GM21360 (cell line): ENCODE results near the gene TSPAN14.
A peak's percentile ranks its signal among the peaks of the same experiment; 100 is the strongest.
"Not testable (repeated sequence)": the region's sequence is repeated elsewhere in the genome, so short reads cannot be mapped to it uniquely, and the experiment has no call there.

ENCODE experiments used
- ATAC-seq: cut with Tn5 transposase; IDR thresholded peaks from one replicate; pipeline ENCODE4 v1.9.1; 2021; ENCODE audit warnings: mild to moderate bottlenecking, moderate library complexity; ENCODE audit not compliant: unreplicated experiment

The TSPAN14 gene, protein sequence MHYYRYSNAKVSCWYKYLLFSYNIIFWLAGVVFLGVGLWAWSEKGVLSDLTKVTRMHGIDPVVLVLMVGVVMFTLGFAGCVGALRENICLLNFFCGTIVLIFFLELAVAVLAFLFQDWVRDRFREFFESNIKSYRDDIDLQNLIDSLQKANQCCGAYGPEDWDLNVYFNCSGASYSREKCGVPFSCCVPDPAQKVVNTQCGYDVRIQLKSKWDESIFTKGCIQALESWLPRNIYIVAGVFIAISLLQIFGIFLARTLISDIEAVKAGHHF

DNA sequence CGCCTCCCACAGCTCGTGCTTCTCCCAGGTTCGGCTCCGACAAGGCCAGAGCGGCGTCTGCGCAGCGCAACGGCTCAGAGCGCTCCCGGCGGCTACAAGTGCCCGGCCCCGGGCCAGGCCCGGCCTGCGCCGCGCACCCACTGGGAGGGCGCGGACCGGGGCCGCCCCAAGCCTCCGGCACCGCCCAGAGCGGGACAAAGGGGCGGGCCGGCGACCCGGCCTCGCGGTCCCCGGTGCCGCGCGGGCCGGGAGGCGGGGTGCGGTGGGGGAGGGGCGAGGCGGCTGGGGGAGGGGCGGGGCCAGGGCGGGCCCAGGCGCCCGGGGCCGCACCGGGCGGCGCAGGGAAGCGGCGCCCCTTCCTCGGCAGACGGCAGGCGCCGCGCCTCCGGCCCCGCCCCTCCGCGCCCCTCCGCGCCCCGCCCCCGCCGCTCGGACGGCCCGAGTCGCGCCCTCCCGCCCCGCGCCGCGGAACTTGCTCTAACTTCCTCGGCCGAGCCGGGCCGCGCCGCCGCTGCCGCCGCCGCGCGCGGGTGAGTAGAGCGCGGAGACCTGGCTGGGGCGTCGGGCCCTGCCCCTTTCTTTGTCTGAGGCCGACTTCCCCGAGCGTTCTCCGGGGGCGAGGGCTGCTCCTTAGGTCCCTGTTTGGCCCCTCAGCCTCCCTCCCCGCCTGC lies at the start of gene TSPAN14:
Gene TSPAN14, plus strand, starts transcription at position 469 of the 671 bp plus-strand sequence. CDS start 34,924 bp downstream, outside the sequence.
- ATAC-seq: peak; percentile 63

DNA sequence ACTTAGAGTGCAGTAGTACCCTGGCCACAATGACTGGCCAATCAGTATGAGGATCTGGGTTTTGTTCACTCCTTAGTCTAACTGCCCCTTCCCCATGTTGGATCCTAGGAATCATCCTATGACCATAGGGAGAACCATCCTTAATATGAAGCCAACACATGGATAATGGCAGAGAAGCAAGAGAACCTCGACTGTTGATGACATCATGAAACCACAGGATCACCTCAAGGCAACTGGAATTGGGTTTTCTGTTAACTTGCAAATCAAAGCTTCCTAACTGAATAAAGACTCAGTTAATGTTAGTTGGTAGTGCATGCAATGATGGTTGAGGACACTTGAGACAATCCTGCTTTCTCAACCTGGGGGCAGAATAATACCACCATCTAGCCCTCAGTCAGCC lies 49.1 kb upstream of the TSPAN14 start:
- no peak for ATAC-seq

DNA sequence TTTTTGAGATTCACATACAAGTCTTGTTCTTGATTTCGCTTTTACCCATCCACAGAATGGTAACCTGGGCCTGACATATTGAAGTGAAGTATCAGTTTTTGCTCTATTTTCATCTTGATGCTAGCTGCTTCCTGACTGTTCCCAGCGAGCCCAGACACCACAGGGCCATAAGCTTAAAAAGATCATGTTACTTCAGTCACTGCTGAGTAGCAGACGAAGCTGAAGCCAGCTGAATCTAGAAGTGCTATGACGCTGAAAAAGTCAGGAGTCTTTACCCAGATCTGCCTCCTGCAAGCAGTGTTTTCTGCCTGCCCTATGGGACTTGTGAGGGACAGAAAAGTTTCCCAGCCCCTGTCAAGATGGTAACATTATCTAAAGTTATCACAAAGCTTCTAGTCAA lies 48.5 kb upstream of the TSPAN14 start:
- ATAC-seq: no peak

DNA sequence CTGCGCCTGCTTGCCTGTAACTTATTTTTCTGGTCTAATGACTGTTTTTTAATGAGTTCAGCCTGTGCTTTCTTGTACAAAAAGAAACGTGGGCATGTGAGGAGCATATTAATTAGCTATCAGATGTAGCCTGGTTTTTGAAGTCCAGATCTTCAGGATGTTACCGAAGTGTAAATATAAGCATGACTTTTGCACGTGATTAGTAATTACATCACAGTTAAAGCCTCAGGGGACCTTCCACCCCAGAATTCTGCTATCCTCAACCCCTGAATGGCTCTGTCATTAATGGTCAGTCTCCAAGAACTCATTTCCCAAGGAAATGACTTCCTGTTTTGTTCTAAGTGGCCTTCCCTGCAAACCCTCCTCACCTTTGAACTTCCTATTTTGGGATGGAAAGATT lies 47.9 kb upstream of the TSPAN14 start:
- ATAC-seq: no peak

DNA sequence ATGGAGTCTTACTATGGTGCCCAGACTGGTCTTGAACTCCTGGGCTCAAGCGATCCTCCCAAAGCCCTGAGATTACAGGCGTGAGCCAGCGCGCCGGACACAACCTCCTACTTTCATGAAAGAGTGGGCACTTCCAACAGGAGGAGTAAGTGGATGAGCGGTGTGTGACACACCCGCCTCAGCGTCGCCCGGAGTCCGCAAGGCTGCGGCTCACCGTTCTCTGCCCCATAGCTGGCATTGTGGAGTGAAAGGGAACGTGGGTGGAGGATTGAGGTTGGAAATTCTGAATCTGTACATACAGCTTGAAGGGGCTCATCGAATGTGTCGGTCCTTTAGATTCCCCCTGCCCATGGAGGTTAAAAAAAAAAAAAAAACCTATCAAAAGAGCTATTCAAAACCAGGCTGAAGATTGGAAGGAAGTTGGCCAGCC lies 46.3 kb upstream of the TSPAN14 start:
- peak; percentile 16 for ATAC-seq

DNA sequence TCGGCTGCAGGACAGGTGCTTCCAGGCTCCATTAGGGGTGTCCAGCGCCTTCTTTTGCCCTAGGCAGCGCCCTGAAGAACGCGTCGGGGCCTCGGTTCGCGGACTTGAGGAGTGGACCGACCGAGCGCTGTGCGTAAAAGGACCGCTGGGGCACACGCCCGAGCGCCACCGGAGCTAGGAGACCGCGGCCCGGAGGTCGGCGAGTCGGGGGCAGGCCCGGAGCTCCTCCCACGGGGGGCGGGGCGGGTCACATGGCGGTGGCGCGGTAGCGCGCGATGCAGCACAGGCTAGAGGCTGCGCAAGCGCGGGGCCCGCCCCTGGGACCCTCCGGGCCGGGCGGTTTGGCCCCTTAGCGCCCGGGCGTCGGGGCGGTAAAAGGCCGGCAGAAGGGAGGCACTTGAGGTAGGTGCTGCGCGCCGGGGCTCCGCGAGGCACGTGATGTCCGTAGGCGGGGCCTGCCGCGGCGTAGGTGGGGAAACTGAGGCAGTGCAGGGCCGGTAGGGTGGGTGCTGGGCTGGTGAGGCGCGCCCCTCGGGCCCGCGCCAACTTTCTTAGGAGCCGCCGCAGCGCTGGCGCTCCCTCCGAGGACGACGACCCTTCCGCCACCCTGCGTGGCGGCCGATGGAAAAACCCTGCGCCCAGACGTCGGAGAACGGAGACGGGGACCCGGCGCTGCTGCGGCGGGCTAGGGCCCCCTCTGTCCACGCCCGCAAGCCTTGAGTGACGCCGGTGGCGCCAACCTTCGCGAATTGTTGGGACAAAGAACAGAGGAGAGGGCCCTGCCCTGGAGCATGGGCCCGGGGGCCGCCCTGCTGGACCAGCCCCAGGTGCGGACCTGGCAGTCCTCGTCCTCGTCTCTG lies 45.6 kb upstream of the TSPAN14 start, which contains the start of gene PRXL2A:
Gene PRXL2A, plus strand, starts transcription at position 310 of the 860 bp plus-strand sequence. CDS start 11,917 bp downstream, outside the sequence.
- peak; percentile 94 for ATAC-seq

DNA sequence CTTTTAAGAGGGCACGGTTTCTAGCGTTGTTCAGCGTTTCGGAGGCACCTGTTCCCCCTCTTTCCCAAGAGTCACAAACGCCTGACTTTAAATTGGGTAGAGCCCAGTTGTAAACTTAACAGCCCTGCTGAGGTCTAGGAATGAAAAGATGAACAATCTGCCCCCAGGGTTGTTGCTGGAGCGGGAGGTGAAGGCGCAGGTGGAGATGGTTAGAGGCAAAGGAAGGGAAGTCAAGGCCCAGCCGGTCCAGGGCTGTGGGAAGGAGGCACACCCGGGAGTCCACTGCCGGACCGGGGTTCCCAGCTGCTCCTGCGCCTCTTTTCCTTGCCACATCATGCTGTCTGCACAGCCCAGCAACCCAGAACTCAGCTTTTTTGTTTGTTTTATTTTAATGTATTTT lies 45.0 kb upstream of the TSPAN14 start:
- no peak for ATAC-seq

DNA sequence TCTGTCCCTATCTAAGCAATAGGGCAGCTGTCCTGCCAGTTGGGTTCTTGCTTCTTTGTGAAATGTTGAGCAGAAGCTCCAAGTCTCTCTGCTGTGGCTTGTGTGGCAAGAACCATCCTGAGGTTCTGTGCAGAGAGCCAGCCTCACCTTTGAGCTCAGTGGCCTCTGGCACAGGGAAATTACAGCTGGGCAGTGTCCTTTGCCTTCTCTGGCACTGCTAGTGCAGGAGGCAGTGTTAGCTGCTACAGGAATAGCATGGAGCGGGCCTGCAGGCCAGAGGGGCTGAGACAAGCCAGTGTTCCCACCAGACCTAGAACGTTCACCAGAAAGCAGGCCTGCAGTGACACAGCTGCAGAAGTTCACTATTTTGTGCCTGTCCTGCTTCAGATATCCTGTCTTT lies 44.0 kb upstream of the TSPAN14 start:
- no peak for ATAC-seq

DNA sequence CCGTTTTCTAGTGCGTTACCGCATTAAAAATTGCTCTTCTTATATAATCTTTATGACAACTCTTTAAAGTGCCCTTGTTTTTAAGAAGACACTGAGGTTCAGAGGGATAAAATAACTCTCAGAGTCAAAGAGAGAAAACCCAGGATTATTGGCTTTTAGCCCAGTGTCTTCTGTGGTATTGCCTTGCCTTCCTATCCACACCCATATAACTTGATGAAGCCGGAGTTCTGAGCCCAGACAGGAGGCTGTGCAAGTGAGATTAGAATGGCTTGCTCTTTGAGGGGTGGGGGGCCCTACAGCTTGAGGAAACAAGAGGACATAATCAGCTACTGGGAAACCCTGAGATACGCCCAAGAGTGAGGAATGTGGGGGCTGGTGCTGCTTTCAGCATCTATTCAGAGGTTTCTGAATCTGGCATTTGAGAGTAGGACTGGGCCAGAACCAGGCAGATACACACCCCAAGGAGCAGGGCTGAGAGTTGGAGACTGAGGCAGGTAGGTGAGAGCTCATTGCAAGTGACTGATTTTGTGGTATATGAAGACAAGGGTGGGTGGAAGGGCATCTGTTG lies 43.4 kb upstream of the TSPAN14 start:
- ATAC-seq: no peak

DNA sequence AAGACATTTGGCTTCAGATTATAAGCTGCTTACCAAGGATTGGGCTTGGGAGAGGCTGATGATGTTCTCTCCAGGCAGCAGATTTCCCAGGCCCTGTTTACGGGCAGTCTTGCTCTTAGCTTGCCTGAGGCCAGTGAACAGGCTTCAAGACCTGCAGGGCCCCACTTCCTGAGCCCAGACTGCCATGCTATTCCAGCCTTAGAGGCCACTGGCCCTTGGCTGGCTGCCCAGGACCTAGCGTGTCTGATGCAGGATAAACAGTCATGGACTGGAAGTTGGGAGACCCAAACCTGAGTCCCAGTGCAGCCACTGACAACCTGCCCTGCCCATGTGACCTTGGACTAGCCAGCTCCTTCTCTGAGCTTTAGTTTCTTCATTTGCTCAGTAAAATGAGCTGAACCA lies 42.8 kb upstream of the TSPAN14 start:
- ATAC-seq: no peak

DNA sequence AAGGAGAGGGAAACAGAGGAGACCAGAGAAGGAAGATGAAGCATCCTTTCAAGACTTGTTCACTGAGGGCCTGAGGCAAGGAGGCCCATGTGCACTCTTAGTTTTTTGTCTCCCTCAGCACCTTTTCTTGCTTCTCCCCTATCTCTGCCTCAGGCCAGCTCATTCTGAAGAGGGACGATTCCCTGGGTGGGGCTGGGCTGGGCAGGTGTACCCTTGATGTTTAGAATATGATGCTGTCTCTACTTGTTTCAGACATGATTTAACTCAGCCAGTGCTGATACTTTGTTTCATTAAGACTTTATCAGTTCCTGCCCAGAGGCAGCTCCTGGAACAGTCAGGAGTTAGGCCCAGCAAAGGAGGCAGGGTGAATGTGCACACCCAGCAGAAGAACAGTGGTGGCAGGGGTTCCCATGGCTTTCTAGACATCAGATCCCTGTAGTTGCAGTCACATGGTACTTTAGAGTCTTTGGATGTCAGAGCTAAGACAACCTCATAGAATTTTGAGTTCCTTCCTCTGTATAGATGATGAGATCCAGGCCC lies 42.4 kb upstream of the TSPAN14 start:
- ATAC-seq: no peak

DNA sequence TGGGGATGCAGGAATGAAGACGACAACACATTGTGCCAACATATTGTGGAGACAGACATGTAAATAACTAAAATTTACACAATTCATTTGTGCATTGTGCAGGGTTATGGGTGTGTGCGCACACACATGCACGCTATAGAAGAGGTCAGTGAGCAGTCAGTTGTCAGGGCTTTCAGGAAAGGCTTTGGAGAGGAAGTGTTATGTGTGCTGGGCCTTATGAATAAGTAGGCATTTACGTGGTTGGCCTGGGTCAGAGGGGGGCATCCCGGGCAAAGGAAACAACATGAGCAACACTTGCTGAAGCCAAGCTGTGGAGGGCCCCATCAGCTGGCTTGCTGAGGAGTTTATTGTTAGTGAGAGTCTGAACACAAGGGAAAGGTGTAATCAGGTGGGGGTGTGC lies 41.6 kb upstream of the TSPAN14 start:
- ATAC-seq: no peak

DNA sequence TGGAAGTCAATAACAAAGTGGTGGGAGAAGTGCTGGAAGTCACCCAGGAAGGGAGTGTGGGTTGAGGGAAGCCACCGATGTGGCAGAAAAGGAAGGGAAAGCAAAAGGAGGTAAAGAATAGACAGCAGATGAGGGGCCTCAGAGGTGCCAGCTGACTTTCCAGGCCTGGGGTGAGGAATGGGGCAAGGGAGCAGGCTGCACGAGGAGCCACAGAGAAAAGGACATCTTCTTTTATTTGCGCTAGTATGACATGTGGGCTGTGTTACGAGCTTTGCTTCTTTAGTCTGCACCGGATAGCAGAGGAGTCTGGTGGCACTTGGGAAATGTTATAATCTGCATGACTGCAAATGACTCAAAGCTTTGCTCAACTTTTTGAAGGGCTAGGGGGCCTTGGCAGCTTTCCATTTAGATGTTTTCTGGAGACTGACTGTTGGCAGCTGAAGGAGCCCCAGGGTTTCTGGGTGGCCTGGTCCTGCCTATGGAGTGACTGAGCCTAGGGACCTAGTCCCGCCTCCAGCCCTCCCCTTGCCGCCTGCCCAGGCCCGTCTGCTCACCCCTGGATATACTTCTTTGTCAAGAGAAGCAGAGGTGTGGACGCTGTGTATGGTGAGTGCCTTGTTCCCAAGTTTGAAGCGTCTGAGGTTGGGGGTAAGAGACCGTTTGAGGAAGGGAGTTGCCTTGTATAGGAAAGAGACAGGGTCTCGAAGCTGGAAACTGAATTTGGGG lies 40.7 kb upstream of the TSPAN14 start:
- ATAC-seq: no peak

DNA sequence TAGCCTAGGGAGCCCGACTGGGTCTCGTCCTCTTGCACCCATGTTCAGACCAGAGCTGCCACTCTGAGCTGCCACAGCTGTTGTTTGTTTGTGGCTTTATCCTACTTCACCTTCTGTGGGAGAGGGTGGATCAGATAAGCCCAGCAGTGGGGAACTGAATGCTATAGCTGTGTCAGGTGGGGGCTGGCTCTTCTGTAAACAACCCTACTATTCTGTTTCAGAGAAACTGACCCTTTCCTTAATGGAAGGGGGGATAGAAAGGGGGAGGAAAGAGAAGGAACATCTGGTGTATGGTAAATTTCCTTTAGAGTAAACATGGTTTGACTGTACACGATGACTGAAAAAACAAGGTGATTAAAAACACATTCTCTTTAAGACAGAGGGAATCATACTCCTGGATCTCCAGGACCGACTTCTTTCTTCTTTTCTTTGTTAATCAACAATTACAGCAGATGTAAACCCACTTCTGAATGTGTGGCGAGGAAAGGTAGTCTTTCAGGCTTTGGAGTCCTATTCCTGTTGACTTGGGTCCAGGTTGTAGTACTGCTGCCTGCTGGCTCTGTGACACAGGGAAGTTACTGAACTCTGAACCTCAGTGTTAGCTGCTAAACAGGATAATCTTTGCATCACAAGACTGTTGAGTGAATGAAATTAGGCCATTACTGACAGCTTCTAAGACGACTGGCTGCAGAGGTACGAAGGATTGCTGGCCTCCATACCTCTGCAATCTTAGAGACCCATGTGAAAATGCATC lies 39.8 kb upstream of the TSPAN14 start:
- ATAC-seq: no peak

DNA sequence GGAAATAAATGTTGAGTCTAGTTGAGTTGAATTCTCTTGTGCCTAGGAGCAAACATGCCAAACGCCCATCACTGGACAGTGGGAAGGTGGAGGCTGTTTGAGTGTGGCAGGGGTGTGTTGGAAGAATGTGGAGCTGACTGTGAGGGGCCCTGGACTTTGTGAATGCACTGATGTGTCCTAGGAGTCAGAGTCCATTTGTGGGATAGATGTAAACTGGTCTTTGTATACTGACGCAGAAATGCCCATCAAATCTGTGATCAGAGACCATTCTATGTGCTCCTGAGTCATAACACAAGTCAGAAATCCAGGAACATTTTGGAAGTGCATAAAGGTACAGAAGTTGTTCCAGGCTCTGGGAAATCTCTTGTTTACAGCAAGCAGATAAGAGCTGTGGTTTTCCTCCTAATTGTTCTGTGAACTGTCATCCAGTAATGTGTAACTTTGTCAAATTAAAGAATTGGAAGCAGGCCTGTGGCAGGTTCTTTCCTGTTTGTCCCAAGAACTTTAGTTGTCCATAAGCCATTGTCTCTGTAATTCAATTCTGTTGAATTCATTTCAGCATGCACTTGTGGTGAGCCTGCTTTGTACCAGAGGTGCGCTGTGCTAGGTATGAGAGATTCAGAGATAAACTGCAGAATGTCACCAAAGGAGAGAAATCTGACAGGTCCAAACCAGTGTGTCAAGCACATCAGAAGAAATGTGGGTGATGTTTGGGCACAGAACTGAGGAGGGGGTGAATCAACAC lies 38.2 kb upstream of the TSPAN14 start:
- ATAC-seq: no peak

DNA sequence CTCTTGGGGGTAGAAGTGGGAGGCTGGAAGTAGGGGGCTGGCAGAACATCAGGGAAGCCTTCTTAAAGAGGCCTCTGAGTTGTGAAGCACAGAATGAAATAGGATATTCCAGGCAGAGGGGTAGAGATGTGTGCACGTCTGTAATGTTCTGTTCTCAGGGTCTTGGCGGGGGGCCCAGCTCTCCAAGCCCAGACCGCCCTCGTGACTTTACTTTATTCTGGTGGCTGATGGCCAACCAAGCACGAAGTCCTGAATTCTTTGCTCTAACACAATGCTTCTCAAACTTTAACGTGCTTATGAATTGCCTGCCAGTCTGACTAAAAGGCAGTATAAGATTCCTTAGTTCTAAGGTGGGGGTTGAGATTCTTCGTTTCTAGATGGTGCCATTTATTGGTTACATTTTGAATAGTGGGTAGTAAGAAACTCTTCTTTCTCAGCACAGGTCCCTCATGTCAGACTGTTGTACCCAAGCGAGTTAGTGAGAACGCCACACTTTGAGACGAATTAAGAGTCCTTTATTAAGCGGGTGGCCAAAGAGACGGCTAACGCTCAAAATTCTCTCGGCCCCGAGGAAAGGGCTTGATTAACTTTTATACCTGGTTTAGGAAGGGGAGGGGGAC lies 37.5 kb upstream of the TSPAN14 start:
- ATAC-seq: no peak

DNA sequence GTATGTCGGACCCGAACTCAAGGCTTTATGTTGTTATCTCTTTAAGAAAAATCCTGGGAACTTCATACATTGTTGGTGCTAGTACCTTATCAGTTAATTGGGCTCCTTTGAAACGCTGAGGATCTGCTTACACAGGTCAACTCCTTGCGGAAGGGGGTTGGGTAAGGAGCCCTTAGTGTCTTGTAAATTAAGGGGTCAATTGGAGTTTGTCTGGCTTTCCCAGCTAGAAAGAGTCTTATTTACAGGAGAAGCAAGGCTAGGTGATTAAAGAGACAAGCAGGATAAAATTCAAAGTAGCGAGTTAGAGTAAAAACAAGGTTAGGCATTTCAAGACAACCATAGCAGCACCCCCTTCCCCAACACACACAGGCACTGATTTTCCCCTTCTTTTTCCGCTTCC lies 36.9 kb upstream of the TSPAN14 start:
- ATAC-seq: not testable (repeated sequence)

DNA sequence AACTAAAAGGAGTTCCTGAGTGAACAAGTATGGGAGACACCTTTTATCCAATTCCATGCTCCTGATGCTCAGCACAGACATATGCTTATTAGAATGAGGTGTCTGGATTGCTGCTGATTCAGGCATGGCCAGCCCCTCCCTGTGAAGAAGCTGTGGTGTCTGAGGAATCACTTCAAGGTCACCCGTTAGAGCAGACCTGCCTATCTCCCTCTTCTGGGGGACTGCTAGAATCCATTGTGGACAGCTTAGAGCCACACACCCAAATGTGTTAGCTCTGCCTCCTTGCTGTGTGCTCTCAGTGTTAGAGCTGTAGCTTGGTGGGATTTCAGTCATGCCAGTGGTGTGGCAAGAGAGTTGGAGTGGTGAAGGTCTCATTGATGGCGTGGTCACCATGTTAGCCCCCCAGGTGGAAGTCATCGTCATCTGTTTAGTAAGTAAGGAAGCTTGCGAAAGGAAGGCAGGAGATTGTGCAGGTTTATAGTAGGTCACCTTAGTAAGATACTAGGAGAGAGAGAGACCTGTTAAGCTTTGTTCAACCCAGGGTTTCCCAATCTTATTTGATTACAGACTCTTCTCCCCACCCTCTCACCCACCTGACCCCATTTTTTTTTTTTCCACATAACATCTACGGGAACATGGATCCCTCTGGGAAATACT lies 32.9 kb upstream of the TSPAN14 start:
- ATAC-seq: peak; percentile 15
